ENCODE data around the gene CTXN2. TPM values are rescaled to one million over a fixed set of nuclear protein-coding genes. Genes with fewer than 3 reads are reported as not detected.
A peak's percentile ranks its signal among the peaks of the same experiment; 100 is the strongest.

CTXN2 gene
- total RNA-seq, 2 donors from 2014 or later = not detected

GRCh38 chr15:48177766-48178647 is 13.5 kb upstream of the CTXN2 start, which contains the start of gene MYEF2:
Gene MYEF2, minus strand, starts transcription at chr15:48178295. Its CDS starts 58 bp downstream, at chr15:48178237.
- peaks cover 10% of the 10 kb centered on the region for H3K4me1 Mint-ChIP-seq
- ATAC-seq = peak; percentile 79
- no peaks in the 10 kb centered on the region for H3K36me3 Mint-ChIP-seq (ENCODE audit: low read depth)
- peak; percentile 34 to 51 (median 41) for DNase-seq
- no peaks in the 10 kb centered on the region for H3K9me3 ChIP-seq (ENCODE audit: control insufficient read depth, low read length, poor library complexity, severe bottlenecking)
- peak within 1 kb of the TSS; percentile 89 for H3K27ac Mint-ChIP-seq
- H3K4me3 Mint-ChIP-seq = peak within 1 kb of the TSS; percentile 91
- peaks cover 29% of the 10 kb centered on the region for H3K27me3 Mint-ChIP-seq

GRCh38 chr15:48178648-48178931 is 12.9 kb upstream of the CTXN2 start:
- Mint-ChIP-seq H3K27me3 (peaks cover 30% of the 10 kb centered on the region), H3K27ac (no peak overlapping the region), H3K36me3 (ENCODE audit: low read depth) (no peaks in the 10 kb centered on the region), H3K4me3 (peak overlapping the region; percentile 91), H3K4me1 (peaks cover 10% of the 10 kb centered on the region)
- ATAC-seq (no peak), DNase-seq (no peak)
- no peaks in the 10 kb centered on the region for H3K9me3 ChIP-seq (ENCODE audit: control insufficient read depth, low read length, poor library complexity, severe bottlenecking)

- no peak for ATAC-seq
- H3K27me3 Mint-ChIP-seq = peaks cover 52% of the 10 kb centered on the region
- no peaks in the 10 kb centered on the region for H3K4me1 Mint-ChIP-seq
- DNase-seq = no peak
- no peaks in the 10 kb centered on the region for H3K9me3 ChIP-seq (ENCODE audit: control insufficient read depth, low read length, poor library complexity, severe bottlenecking)
- H3K4me3 Mint-ChIP-seq = no peak overlapping the region
- no peak overlapping the region for H3K27ac Mint-ChIP-seq
- no peaks in the 10 kb centered on the region for H3K36me3 Mint-ChIP-seq (ENCODE audit: low read depth)
These were observed 8.7 kb upstream of the CTXN2 start for GRCh38 chr15:48182749-48183148.

GRCh38 chr15:48185529-48185928 is 5.9 kb upstream of the CTXN2 start:
- Mint-ChIP-seq H3K27ac (no peak overlapping the region), H3K4me1 (no peaks in the 10 kb centered on the region), H3K4me3 (no peak overlapping the region), H3K36me3 (ENCODE audit: low read depth) (no peaks in the 10 kb centered on the region), H3K27me3 (peaks cover 49% of the 10 kb centered on the region)
- no peak for DNase-seq
- no peaks in the 10 kb centered on the region for H3K9me3 ChIP-seq (ENCODE audit: control insufficient read depth, low read length, poor library complexity, severe bottlenecking)
- no peak for ATAC-seq

GRCh38 chr15:48186271-48186670 is 5.2 kb upstream of the CTXN2 start:
- Mint-ChIP-seq H3K4me3 (no peak overlapping the region), H3K27me3 (peaks cover 43% of the 10 kb centered on the region), H3K4me1 (no peaks in the 10 kb centered on the region), H3K27ac (no peak overlapping the region), H3K36me3 (ENCODE audit: low read depth) (no peaks in the 10 kb centered on the region)
- no peak for DNase-seq
- no peaks in the 10 kb centered on the region for H3K9me3 ChIP-seq (ENCODE audit: control insufficient read depth, low read length, poor library complexity, severe bottlenecking)
- ATAC-seq = no peak

GRCh38 chr15:48190932-48191573 is 412 bp upstream of the CTXN2 start:
- no peak overlapping the region for H3K4me3 Mint-ChIP-seq
- peak in 1 of 3 donors; percentile 17 for DNase-seq

GRCh38 chr15:48202068-48202467 is 10.6 kb downstream of the CTXN2 start:
- Mint-ChIP-seq H3K4me3 (no peak overlapping the region), H3K36me3 (ENCODE audit: low read depth) (no peaks in the 10 kb centered on the region), H3K27ac (no peak overlapping the region), H3K27me3 (peaks cover 22% of the 10 kb centered on the region), H3K4me1 (no peaks in the 10 kb centered on the region)
- no peaks in the 10 kb centered on the region for H3K9me3 ChIP-seq (ENCODE audit: control insufficient read depth, low read length, poor library complexity, severe bottlenecking)
- DNase-seq (no peak), ATAC-seq (no peak)

More at GRCh38 chr15:48190932-48191573, 412 bp upstream of the CTXN2 start:
- no peak for ATAC-seq
- no peaks in the 10 kb centered on the region for H3K36me3 Mint-ChIP-seq (ENCODE audit: low read depth)
- peaks cover 3% of the 10 kb centered on the region for H3K4me1 Mint-ChIP-seq
- peaks cover 19% of the 10 kb centered on the region for H3K27me3 Mint-ChIP-seq
- no peaks in the 10 kb centered on the region for H3K9me3 ChIP-seq (ENCODE audit: control insufficient read depth, low read length, poor library complexity, severe bottlenecking)
- H3K27ac Mint-ChIP-seq = no peak overlapping the region

- Mint-ChIP-seq H3K27ac (no peak within 1 kb of the TSS), H3K27me3 (peaks cover 30% of the 10 kb centered on the region)
- ATAC-seq = no peak
These were observed 14.5 kb downstream of the CTXN2 start, which contains the start of gene SLC12A1 for GRCh38 chr15:48205981-48206380. Gene SLC12A1, plus strand, starts transcription at chr15:48206302. Its CDS starts 1,418 bp downstream, at chr15:48207720.

GRCh38 chr15:48221261-48221660 is 29.8 kb downstream of the CTXN2 start:
- no peak for DNase-seq
- ATAC-seq = no peak
- H3K27me3 Mint-ChIP-seq = peaks cover 32% of the 10 kb centered on the region
- H3K9me3 ChIP-seq (ENCODE audit: control insufficient read depth, low read length, poor library complexity, severe bottlenecking) = no peaks in the 10 kb centered on the region
- no peaks in the 10 kb centered on the region for H3K4me1 Mint-ChIP-seq
- no peaks in the 10 kb centered on the region for H3K36me3 Mint-ChIP-seq (ENCODE audit: low read depth)
- no peak overlapping the region for H3K27ac Mint-ChIP-seq
- H3K4me3 Mint-ChIP-seq = no peak overlapping the region

More at GRCh38 chr15:48205981-48206380, 14.5 kb downstream of the CTXN2 start, which contains the start of gene SLC12A1:
- DNase-seq = no peak
- H3K4me1 Mint-ChIP-seq = no peaks in the 10 kb centered on the region
- H3K36me3 Mint-ChIP-seq (ENCODE audit: low read depth) = no peaks in the 10 kb centered on the region
- H3K9me3 ChIP-seq (ENCODE audit: control insufficient read depth, low read length, poor library complexity, severe bottlenecking) = no peaks in the 10 kb centered on the region
- no peak within 1 kb of the TSS for H3K4me3 Mint-ChIP-seq

GRCh38 chr15:48221885-48222284 is 30.4 kb downstream of the CTXN2 start:
- H3K4me1 Mint-ChIP-seq = no peaks in the 10 kb centered on the region
- H3K36me3 Mint-ChIP-seq (ENCODE audit: low read depth) = no peaks in the 10 kb centered on the region
- DNase-seq (no peak), ATAC-seq (no peak)
- no peaks in the 10 kb centered on the region for H3K9me3 ChIP-seq (ENCODE audit: control insufficient read depth, low read length, poor library complexity, severe bottlenecking)
- H3K27ac Mint-ChIP-seq = no peak overlapping the region
- H3K4me3 Mint-ChIP-seq = no peak overlapping the region
- peaks cover 32% of the 10 kb centered on the region for H3K27me3 Mint-ChIP-seq

GRCh38 chr15:48222627-48223026 is 31.2 kb downstream of the CTXN2 start:
- no peaks in the 10 kb centered on the region for H3K9me3 ChIP-seq (ENCODE audit: control insufficient read depth, low read length, poor library complexity, severe bottlenecking)
- H3K36me3 Mint-ChIP-seq (ENCODE audit: low read depth) = no peaks in the 10 kb centered on the region
- H3K4me3 Mint-ChIP-seq = no peak overlapping the region
- DNase-seq = no peak
- H3K27ac Mint-ChIP-seq = no peak overlapping the region
- H3K27me3 Mint-ChIP-seq = peaks cover 28% of the 10 kb centered on the region
- no peak for ATAC-seq
- no peaks in the 10 kb centered on the region for H3K4me1 Mint-ChIP-seq

- Mint-ChIP-seq H3K4me1 (no peaks in the 10 kb centered on the region), H3K4me3 (no peak overlapping the region), H3K27me3 (peaks cover 27% of the 10 kb centered on the region), H3K36me3 (ENCODE audit: low read depth) (no peaks in the 10 kb centered on the region), H3K27ac (no peak overlapping the region)
- no peaks in the 10 kb centered on the region for H3K9me3 ChIP-seq (ENCODE audit: control insufficient read depth, low read length, poor library complexity, severe bottlenecking)
- ATAC-seq (no peak), DNase-seq (no peak)
These were observed 34.3 kb downstream of the CTXN2 start for GRCh38 chr15:48225771-48226170.

- no peaks in the 10 kb centered on the region for H3K9me3 ChIP-seq (ENCODE audit: control insufficient read depth, low read length, poor library complexity, severe bottlenecking)
- no peak for DNase-seq
- Mint-ChIP-seq H3K4me3 (no peak overlapping the region), H3K27ac (no peak overlapping the region), H3K36me3 (ENCODE audit: low read depth) (no peaks in the 10 kb centered on the region), H3K27me3 (peaks cover 15% of the 10 kb centered on the region), H3K4me1 (no peaks in the 10 kb centered on the region)
- ATAC-seq = no peak
These were observed 39.0 kb downstream of the CTXN2 start for GRCh38 chr15:48230498-48230897.
